Transverse colon (tissue), 4 donors: ENCODE measurements around the gene MT1F. TPM values are rescaled to one million over a fixed set of nuclear protein-coding genes. Genes with fewer than 3 reads are reported as not detected.
"Not testable (repeated sequence)": the region's sequence is repeated elsewhere in the genome, so short reads cannot be mapped to it uniquely, and the experiment has no call there.

Experiments used
- DNase-seq: peaks from one replicate; pipeline ENCODE4 v3.0.0-alpha.2; 2019
- H3K27ac ChIP-seq, 4 donors: fragments of 200-600 bp; sonication (generic); 2 replicates each; pipeline ENCODE4 v1.5.1; 2016 to 2018; ENCODE audit warnings: inconsistent platforms in 4 of 4
- H3K27me3 ChIP-seq: fragments of 200-600 bp; sonication (generic); 2 replicates; pipeline ENCODE4 v1.5.1; 2017; ENCODE audit warnings: inconsistent platforms
- H3K36me3 ChIP-seq, 4 donors: fragments of 200-600 bp; sonication (generic); 2 replicates each; pipeline ENCODE4 v1.5.1; 2017 to 2019; ENCODE audit warnings: inconsistent platforms in 4 of 4
- H3K4me1 ChIP-seq, 4 donors: fragments of 200-600 bp; sonication (generic); 2 replicates each; pipeline ENCODE4 v1.5.1; 2017 to 2020; ENCODE audit warnings: inconsistent platforms in 4 of 4
- H3K4me3 ChIP-seq, 4 donors: fragments of 200-600 bp; sonication (generic); 1 replicate in 1 of 4; 2 replicates in 3 of 4; pipeline versions ENCODE4 v1.5.1 to v1.6.1; 2017 to 2019; ENCODE audit warnings: inconsistent platforms in 4 of 4
- H3K9me3 ChIP-seq, 2 donors: fragments of 200-600 bp; sonication (generic); 2 replicates each; pipeline ENCODE4 v1.5.1; 2017 to 2019; ENCODE audit warnings: inconsistent platforms in 2 of 2
- CTCF ChIP-seq, 5 experiments: fragments of 200-600 bp in 3 of 5; fragments of 450-650 bp in 2 of 5; sonication (generic) in 3 of 5; IDR thresholded peaks; 1 replicate in 2 of 5; 2 replicates in 3 of 5; pipeline ENCODE4 v1.5.1; 2016 to 2017; ENCODE audit warnings: antibody characterized with exemption in 5 of 5, inconsistent platforms in 3 of 5, mild to moderate bottlenecking in 2 of 5, moderate library complexity in 1 of 5
- EP300 ChIP-seq: sonication (generic); formaldehyde crosslinking; IDR thresholded peaks from one replicate; pipeline ENCODE4 v1.6.1; 2017; ENCODE audit warnings: antibody characterized with exemption, low read depth
- POLR2A ChIP-seq: fragments of 450-650 bp; IDR thresholded peaks from one replicate; pipeline ENCODE4 v1.6.1; 2016; ENCODE audit warnings: antibody characterized with exemption, mild to moderate bottlenecking, moderate library complexity
- POLR2AphosphoS5 ChIP-seq, 3 donors: sonication (generic); formaldehyde crosslinking; IDR thresholded peaks; one replicate each; pipeline ENCODE4 v1.6.1; 2016; ENCODE audit warnings: antibody characterized with exemption in 3 of 3
- WGBS, 2 donors: methylation state at CpG; one replicate each; pipeline ENCODE4 v1.1.5; 2018; ENCODE audit warnings: low coverage in 1 of 2; 5-methylcytosine and 5-hydroxymethylcytosine counted together
- in situ Hi-C, 4 donors: fragments of 200-750 bp; cut with MboI; loops; one replicate each; pipeline versions ENCODE4 v1.15.0 to v1.15.1; 2017; ENCODE audit warnings: low sequenced_read_pairs in 3 of 4, low pct_ligation_motif_present in 1 of 4, low pct_unique_long_range_greater_than_20kb in 1 of 4
- intact Hi-C: fragments of 100-400 bp; cut with DNase I; formaldehyde crosslinking; loops from one replicate; pipeline ENCODE4 v1.15.1; 2023; ENCODE audit warnings: low total_unique reads
- total RNA-seq, 4 donors: library from RNA; depleted of rRNA; stranded (reverse); fragments of >200 nt; gene quantifications; one replicate each; pipeline ENCODE4 v1.1.0, GENCODE V29; 2016

MT1F gene
- total RNA-seq, 4 donors from 2014 or later, result 6.8 to 54.5 (median 18.9) TPM

GRCh38 chr16:56667581-56668571, 10.1 kb downstream of the MT1F start, which contains the start of gene MT1G:
Gene MT1G, minus strand, starts transcription at chr16:56668065. Its CDS starts 72 bp downstream, at chr16:56667993.
- peak within 1 kb of the TSS in 1 of 4 donors; percentile 56 for H3K27ac ChIP-seq
- H3K27me3 ChIP-seq, result peaks cover 88% of the 10 kb centered on the region
- in situ Hi-C loops (no loop called here), intact Hi-C loops (no loop called here)
- TF ChIP-seq EP300 (peak; percentile 30), POLR2AphosphoS5 (IDR thresholded peaks at IDR 0.05) (peak; percentile 53 to 97 (median 53)), POLR2A (peak; percentile 99), CTCF (IDR thresholded peaks at IDR 0.05) (no peak)
- peak; percentile 74 for DNase-seq
- WGBS, 2 donors, result 24% methylated on average over 26 of the region's 46 CpGs; no CpG with 5 or more reads in 1 of the 2 donors
- peaks cover 5 to 30% (median 19%) of the 10 kb centered on the region in 4 donors for H3K4me1 ChIP-seq
- H3K4me3 ChIP-seq, result peak within 1 kb of the TSS in 2 of 4 donors; percentile 21 to 47
- no peaks in the 10 kb centered on the region for H3K9me3 ChIP-seq
- no peaks in the 10 kb centered on the region for H3K36me3 ChIP-seq

- no peaks in the 10 kb centered on the region for H3K9me3 ChIP-seq
- H3K4me3 ChIP-seq, result peak within 1 kb of the TSS in 1 of 4 donors; percentile 8
- intact Hi-C loops (no loop called here), in situ Hi-C loops (no loop called here)
- 4 to 15% methylated on average over 5 to 36 of the region's 38 CpGs for WGBS, 2 donors
- peak; percentile 32 for DNase-seq
- no peaks in the 10 kb centered on the region for H3K36me3 ChIP-seq
- peaks cover 83% of the 10 kb centered on the region for H3K27me3 ChIP-seq
- H3K4me1 ChIP-seq, result peaks cover 5 to 26% (median 18%) of the 10 kb centered on the region in 4 donors
- TF ChIP-seq EP300 (no peak), CTCF (IDR thresholded peaks at IDR 0.05) (no peak), POLR2AphosphoS5 (IDR thresholded peaks at IDR 0.05) (peak in 1 of 3 donors; percentile 59), POLR2A (peak; percentile 43)
- H3K27ac ChIP-seq, result no peak within 1 kb of the TSS
Measured at GRCh38 chr16:56669005-56669839, 11.5 kb downstream of the MT1F start, which contains the start of gene MT1H. Gene MT1H, plus strand, starts transcription at chr16:56669814. Its CDS starts 71 bp downstream, at chr16:56669885.

GRCh38 chr16:56669840-56670619, 12.3 kb downstream of the MT1F start:
- WGBS, 2 donors, result 26 to 30% methylated on average over 8 to 19 of the region's 19 CpGs
- Histone ChIP-seq H3K27ac (no peak overlapping the region), H3K9me3 (no peaks in the 10 kb centered on the region), H3K4me3 (peak overlapping the region in 1 of 4 donors; percentile 8), H3K36me3 (no peaks in the 10 kb centered on the region), H3K27me3 (peaks cover 76% of the 10 kb centered on the region), H3K4me1 (peaks cover 5 to 26% (median 18%) of the 10 kb centered on the region in 4 donors)
- intact Hi-C loops, result no loop called here
- no peak for DNase-seq
- in situ Hi-C loops, result no loop called here
- TF ChIP-seq POLR2AphosphoS5 (IDR thresholded peaks at IDR 0.05) (no peak), EP300 (no peak), POLR2A (no peak)

GRCh38 chr16:56670620-56670934, 12.8 kb downstream of the MT1F start:
- in situ Hi-C loops, result no loop called here
- H3K4me3 ChIP-seq, result no peak overlapping the region
- WGBS, 2 donors, result 89% methylated on average over 2 of the region's 2 CpGs; no CpG with 5 or more reads in 1 of the 2 donors
- no peak for TF ChIP-seq POLR2A
- no peak for TF ChIP-seq CTCF (IDR thresholded peaks at IDR 0.05)
- TF ChIP-seq EP300, result no peak
- TF ChIP-seq POLR2AphosphoS5 (IDR thresholded peaks at IDR 0.05), result no peak
- H3K27me3 ChIP-seq, result peaks cover 82% of the 10 kb centered on the region
- no peak overlapping the region for H3K27ac ChIP-seq
- H3K36me3 ChIP-seq, result no peaks in the 10 kb centered on the region
- H3K4me1 ChIP-seq, result peaks cover 5 to 28% (median 20%) of the 10 kb centered on the region in 4 donors
- DNase-seq, result no peak
- intact Hi-C loops, result no loop called here
- H3K9me3 ChIP-seq, result no peaks in the 10 kb centered on the region

GRCh38 chr16:56671691-56672090, 13.9 kb downstream of the MT1F start:
- H3K36me3 ChIP-seq, H3K4me3 ChIP-seq, H3K9me3 ChIP-seq, H3K27ac ChIP-seq, intact Hi-C loops, in situ Hi-C loops, DNase-seq: not testable (repeated sequence)
- 70 to 90% methylated on average over 1 to 2 of the region's 2 CpGs for WGBS, 2 donors
- Histone ChIP-seq H3K4me1 (peaks cover 5 to 36% (median 26%) of the 10 kb centered on the region in 4 donors), H3K27me3 (peaks cover 82% of the 10 kb centered on the region)

GRCh38 chr16:56672171-56672570, 14.4 kb downstream of the MT1F start:
- Histone ChIP-seq H3K4me1 (peaks cover 5 to 36% (median 26%) of the 10 kb centered on the region in 4 donors), H3K27me3 (peaks cover 78% of the 10 kb centered on the region)
- intact Hi-C loops, H3K9me3 ChIP-seq, H3K36me3 ChIP-seq, H3K27ac ChIP-seq, in situ Hi-C loops, DNase-seq, H3K4me3 ChIP-seq: not testable (repeated sequence)
- 78 to 100% methylated on average over 1 to 3 of the region's 3 CpGs for WGBS, 2 donors
